ENCODE results near the gene NFIX.

The NFIX gene

DNA sequence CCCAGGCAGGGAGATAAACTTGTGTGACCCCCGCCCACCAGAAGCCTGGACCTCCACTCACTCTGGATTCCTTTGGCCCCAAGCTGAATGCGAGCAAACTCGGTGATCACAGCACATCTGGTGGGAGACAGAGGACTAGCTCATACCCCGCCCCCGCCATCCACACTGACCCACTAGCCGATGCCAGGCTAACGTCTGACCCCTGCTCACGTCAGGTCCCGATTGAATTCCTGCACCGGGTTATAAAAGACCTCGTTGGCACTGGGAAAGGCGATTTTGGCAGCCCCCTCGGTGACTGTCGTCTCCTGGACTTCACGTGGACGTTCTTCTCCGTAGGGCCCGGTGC is 120.6 kb downstream of the NFIX start:
- DNase-seq = no peak

DNA sequence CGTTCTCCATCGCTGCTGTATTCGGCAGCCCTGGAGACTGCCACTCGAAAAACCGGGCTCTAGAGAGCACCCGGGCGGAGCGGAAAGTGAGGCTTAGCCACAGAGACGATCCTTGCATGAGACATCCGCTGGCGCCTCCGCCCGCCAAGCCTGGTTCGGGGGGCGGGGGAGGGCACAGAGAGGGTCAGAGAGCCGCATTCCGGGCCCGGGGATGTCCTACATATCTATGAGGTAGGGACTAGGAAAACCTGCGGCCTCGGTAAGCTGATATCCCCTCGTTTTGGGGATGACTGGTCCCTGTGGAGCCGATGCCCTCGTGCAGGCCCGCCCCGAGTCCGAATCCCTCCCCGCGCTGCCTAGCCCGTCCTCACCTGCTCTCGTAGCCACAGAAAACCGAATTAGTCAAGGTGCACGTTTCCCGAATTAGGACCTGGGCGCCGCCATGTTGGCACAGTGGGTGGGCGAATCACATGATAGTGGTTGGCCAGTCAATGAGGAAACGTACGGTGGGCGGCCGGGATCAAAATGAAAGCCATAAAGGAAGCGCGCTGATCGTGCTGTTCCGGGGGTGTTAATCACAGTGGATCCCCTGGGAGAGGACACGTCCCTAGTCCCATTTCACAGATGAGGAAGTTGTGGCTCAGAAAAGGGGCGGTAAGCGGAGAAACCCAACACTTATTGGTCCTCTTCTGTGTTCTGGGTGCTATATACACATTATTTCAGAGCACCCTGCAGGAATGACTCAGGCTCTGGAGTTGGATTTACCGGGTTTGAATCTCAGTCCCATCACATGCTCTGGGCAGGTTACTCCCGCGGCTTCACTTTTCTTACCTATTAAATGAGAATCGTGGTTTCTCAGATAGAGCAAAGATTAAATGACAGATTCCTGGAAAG is 121.3 kb downstream of the NFIX start, which contains the start of gene TRMT1:
TRMT1 (minus strand) TSS at position 459 of the 894 bp plus-strand sequence; CDS start at position 118, 341 bp downstream.
- DNase-seq = peak; percentile 95

DNA sequence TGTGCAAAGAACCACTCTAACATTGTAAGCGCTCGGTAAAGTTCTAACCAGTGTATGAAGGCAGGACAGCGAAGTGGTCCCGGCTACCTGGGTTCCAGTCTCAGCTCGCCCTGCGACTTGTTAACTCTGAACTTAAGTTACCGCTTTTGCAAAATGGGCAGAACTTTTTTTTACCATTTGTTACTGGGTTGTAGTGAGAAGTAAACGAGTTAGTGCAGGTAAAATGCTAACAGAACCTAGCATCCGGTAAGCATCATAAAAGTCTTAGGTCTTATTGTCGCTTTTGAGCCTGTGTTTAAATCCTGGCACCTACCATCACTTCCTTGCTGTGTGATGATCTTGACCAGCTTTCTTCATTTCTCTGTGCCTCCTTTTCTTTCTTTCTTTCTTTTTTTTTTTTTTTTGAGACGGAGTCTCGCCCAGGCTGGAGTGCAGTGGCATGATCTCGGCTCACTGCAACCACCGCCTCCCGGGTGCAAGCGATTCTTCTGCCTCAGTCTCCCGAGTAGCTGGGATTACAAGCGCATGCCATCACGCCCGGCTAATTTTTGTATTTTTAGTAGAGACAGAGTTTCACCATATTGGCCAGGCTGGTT is 122.0 kb downstream of the NFIX start:
- DNase-seq = no peak

DNA sequence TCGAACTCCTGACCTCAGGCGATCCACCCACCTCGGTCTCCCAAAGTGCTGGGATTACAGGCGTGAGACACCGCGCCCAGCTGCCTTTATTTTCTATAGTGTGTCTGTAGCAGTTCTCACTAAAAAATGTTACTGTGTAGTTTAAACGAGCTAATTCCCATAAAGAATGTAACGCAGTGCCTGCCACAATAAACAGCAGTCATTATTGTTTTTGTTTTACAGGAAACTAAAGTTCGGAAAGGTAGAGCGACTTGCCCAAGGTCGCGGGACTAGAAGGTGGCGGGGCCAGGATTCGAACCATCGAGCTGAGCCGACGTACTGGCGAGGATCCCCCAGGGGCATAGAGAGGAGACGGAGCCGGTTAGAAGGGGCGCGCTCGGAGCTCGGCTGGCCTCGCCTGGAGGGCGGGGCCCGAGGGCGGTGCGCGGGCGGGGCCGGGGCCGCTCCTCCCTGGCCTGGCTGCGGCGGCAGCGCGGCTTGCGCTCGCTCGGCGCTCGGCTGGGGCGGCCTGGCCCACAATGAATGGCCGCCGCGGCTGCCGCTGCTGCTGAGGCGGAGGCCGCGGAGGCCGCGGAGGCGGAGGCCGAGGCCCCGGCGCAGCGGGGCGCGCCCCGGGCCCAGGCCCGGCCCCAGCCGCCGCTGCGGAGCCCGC is 122.6 kb downstream of the NFIX start, which contains the start of gene NACC1:
NACC1 (plus strand) TSS at position 493 of the 652 bp plus-strand sequence. CDS start 16,944 bp downstream, outside the sequence.
- DNase-seq = peak; percentile 91

DNA sequence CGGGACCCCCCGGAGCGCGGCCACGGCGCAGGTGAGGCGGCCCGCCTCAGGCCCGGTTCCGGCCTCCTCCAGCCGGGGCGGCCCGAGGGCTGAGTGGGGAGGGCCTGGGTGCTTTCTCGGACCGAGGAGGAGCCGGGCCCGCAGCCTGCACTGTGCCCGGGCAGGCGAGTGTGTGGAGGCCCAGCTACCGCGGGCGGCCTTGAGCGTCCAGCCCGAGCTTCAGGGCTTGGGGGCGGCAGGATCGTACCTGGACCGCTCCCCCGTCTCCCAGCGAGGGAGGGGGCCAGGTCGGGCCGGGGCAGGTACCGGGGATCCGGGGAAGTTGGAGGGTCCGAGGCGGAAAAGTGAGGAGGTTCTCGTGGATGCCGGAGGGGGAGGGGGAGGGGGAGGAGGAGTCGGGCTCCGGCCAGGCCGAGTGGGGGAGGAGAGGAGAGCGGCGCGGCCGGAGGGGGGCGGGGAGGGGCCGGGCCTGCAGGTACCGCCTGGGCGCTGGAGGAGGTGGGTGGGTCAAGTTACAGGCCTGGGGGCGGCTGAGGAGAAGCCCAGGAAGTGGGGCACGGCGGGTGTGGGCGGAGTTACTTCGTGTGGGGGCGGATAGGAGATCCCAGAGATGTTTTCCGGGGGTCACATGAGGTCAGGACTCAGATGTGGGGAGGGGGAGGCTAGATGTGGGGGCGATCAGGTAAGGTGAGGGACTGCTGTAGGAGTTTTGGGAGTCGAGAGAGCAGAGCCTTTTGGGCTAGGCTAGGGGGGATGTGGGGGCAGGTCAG is 123.3 kb downstream of the NFIX start:
- DNase-seq = peak; percentile 57

DNA sequence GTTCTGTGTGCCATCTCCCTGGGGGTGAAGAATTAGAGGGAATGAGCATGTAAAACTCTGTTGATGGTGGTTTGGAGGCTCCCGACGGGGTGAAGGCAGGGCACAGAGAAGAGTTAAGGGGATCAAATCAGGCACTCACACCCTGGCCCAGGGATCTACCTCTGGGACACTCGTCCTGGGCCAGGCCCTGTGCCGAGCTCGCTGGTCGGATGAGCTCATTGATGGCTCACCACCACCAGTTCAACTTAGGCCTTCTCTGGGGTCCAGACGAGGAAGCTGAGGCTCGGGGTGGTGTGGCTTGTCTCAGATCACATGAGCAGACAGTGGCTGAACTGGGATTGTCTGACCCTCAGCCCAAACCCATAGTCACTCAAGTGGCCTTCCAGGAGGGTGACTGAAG is 124.4 kb downstream of the NFIX start:
- DNase-seq = no peak

DNA sequence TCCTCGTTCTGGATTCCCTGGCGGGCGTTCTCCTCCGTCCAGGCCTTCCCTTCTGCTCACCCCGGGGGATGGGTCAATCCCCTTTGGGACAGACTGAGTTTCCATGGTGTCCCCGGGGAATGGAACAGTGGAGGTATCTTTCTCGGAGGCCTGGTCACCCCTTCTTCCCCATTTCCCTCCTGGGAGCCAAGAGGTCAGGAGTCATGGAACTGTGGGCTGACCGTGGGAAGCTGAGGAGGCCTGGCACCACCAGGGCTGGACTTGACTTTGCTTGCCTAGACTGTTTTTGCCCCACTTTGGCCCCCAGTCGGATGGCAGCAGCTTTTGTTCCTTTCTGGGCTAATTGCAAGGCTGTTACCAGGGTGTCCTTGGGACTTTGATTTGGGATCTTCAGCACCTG is 124.8 kb downstream of the NFIX start:
- DNase-seq = no peak

DNA sequence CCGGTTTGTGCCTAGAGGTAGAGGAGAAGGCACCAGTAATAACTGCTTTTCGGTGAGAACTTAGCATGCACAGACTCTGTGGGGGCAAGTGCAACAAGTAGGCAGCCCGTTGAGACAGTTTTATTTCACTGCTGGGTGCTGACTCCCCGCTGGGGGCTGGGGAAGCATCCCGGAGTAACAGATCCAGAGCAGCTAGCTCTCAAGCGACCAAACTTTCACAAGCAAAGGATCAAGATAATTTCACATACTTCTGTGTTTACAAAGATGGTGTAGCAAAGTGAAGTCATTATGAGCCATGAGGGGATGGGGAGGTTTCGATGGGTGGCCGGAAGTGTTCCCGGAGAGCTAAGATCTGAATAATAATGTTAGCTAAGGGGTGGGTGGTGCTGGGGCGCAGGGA is 125.5 kb downstream of the NFIX start:
- DNase-seq = peak; percentile 45

DNA sequence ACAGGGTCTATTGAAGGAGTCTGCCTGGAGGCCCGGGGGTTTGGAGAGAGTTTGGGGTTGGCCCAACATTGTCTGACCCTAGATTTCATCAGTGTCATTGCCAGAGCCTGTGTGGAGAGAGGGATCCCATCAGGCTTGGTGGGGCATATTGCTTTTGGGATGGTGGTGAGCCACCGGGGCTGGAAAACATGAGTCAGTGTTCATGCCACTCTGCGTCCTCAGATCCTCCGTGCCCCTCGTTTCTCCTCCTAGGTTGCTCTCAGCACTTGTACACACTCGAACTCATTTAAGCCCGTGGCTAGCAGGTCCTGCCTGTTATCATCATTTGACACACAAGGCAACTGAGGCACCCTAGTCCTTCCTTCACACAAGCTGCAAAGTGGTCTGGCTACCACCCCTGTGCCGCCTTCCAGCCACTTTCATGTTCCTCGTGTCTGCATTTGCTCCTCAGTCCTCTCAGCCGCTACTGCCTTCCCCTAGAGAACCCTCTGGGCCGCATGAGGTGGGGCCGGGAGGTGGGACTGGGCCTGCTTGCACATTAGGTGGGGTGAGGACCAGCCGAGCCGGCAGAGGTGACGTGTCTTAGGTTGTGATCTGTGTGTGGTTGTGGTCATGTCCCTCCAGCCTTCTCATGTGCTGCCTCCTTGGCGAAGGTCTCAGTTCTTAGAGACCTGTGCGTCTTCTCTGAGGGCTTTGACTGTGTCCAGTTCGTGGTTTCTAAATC is 126.4 kb downstream of the NFIX start:
- no peak for DNase-seq

DNA sequence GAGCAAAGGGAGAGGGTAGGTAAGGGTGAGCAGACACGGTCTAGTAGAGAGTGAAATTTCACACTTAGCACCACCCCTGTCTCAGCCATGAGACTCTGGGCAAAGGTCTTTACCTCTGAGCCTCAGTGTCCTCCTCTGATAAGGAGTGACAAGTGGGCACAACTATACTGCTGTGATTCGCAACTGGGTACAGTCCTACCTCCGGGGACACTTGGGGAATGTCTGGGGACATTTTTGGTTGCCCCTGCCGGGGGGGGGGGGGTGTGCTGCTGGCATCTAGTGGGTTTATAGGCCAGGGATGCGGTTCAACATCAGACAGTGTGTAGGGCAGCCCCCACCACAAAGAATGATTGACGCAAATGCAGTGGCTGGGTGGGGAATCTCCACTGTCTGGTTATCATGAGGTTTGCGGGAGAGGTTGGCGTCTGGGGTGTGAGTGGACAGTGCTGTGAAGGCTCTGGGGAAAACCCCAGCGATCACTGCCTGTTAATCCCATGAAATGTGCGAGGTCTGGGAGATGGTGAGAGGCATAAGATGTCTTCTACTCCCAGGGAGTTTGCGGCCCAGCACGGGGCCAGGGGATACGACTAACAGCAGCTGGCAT is 127.1 kb downstream of the NFIX start:
- no peak for DNase-seq

DNA sequence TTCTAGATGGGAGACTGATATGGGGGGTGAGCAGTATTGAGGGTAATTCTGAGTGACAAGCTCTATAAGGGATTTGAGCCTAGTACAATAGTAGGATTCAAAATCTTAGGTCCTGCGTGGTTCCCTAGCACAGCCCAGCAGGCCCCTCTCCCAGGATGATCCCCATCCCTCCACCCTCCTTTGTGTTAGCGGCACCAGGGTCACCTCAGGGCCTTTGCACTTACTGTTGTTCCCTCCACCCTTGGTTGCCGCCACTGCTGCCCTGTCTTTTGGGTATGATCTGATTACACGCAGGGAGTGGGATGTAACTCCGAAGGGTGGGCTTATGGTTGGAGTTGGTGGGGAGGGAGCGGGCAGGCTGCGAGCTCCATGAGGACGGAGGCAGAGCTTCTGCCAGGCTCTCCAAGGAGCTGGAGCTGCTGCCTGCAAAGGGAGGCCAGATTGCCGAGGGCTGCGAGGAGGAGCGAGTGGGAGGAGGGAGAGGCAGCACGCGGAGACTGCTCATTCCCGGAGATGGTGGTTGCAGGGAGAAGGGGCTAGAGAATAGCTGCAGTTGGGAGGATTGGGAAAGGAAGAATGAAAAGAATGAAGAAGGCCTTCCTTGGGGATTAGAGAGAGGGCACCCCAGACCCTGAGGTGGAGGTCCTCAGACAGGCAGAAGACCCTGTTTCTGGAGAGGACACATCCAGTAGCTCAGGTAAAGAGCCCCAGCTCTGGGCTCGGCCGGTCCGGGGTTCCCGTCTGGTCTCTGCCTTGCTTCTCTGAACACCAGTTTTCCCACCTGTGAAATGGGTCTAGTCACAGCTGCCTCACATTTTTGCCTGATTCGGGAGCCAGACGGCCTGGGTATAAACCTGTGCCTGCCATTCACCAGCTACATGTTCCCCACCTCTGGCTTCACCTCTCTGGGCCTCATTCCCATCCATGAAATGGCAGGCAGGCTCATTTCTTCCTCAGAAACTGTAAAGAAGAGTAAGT is 128.0 kb downstream of the NFIX start:
- no peak for DNase-seq

DNA sequence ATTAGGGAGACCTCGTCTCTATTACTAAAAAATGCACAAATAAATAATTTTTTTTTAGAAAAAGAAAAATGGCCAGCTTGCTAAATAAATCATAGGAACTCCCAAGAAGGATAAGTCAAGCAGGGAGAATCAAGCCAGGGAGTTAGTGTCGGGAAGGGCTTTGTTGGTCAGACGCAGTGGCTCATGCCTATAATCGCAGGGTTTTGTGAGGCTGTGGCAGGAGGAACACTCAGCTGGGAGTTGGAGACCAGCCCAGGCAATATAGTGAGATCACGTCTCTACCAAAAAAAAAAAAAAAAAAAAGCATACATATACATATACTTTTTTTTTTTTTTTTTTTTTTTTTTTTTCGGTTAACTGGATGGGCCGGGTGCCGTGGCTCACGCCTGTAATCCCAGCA is 131.8 kb downstream of the NFIX start:
- DNase-seq = peak; percentile 38

DNA sequence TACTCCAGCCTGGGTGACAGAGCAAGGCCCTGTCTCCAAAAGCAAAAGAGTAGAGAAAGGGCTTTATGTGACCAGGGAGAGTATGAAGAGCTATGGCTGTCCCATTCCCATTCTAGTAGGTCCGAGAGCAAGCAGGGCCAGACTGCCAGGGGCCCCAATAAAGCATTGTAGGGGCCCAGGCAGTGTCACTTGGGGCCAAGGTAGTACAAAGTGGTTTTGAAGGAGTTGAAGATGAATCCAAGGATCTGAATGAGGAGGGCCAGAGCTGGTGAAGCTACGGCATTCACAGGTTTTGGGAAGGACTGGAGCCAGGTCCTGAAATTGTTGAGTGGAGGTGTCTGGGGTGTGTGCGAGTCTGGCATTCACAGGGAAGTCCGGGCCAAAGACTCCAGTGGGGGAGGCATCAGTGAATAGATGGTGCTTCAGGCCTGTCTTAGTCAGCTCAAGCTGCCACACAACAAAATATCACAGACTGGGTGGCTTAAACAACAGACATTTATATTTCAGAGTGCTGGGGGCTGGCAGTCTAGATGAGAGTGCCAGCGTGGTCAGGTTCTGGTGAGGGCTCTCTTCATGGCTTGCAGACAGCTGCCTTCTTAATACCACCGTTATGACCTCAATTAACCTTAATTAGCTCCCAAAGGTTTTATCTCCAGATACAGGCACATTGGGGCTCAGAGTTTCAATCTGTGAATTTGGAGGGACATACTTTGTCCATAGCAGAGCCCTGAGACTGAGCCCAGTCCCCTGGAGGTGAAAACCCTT is 132.7 kb downstream of the NFIX start:
- DNase-seq = no peak

DNA sequence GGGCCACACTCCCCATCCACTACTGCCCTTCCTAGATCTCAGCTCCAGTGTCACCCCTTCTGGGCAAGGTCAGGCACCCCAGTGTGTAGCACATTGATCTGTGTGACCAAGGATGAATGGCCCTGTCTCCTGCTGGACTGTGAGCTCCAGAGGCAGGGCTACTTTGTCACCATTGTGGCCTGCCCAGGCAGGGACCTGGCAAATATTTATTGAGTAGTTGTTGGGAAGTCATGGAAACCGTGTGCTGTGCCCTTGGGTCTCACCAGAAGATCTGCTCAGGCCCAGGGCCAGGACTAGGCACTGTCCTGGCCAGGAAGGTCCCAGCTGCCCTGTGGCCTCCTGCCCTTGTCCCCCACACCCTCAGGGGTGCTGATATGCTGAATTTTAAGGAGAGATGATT is 133.3 kb downstream of the NFIX start:
- DNase-seq = no peak

DNA sequence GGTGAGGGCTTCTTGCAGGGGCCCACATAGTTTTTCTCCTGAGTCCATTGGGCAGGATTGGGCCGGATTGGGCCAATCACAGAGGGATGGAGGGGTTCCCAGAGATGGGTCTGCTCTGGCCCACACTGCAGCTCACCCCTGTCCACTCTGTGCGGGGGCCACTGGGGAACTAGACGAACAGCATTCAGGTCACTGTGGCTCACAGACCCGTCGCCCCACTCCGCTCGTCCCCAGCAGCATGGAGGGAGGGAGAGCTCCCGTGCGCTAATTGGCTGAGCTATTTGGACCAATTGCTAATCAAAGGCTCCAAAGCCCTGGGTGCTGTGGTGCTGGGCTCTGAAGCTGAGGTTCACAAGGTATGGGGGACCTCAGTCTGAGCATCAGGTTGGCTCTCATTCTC is 134.1 kb downstream of the NFIX start:
- DNase-seq = no peak

DNA sequence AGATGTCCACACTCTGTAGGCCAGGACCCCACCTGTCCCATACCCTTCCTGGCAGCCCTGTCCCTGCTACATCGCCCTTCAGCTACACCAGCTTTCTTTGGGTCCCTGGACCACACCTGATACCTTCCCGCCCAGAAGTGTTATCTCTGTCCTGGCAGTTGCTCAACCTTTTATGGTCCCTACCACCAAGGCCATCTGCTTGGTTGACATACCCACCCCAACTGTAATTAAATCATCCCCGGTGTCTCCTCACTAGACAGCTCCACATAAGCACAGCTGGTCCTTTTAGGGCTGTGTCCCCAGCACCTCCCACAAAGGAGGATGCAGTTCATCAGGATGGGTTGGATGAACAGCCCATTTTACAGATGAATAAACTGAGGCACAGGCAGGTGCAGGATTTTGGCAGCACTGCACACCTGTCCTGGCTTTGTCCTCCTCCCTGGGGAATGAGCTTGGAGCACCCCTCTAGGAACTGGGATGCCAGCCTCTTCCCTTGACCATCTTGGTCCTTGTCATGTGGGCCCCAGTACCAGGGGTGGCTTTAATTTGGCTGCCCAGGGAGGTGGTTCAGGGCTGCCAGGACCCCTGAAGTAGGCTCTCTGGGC is 135.7 kb downstream of the NFIX start:
- DNase-seq = no peak

DNA sequence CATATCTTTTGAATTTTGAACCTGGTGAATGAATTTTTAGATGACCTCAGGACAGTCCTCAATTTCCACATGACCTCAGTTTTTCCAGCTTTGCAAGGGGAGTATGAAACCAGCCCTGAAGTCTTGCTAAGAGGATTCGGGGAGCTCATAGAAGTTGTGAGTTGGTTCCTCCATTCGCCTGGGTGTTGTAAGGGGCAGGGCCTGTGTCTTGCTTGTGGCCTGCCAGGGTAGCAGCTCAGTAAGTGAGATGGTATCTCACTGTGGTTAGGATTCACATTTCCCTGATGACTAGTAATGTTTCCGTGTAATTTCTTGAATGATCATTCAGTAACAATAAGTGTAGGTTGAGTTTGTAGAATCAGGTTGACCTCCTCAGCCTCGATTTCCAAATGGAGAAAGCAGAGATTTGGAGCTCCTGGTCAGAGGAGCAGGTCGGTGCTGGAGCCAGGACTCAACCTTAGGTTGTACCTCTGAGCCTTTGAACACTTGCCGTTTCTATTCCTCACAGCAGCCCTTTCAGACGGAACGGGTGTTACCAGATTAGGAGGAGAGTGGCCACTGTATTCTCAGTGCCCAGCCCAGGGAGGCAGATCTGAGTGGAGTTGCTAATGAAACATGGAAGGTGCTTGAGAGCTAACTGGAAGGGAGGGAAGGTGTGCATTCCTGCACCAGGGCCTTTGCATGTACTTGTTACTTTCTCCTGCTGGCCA is 137.4 kb downstream of the NFIX start:
- DNase-seq = peak; percentile 71

DNA sequence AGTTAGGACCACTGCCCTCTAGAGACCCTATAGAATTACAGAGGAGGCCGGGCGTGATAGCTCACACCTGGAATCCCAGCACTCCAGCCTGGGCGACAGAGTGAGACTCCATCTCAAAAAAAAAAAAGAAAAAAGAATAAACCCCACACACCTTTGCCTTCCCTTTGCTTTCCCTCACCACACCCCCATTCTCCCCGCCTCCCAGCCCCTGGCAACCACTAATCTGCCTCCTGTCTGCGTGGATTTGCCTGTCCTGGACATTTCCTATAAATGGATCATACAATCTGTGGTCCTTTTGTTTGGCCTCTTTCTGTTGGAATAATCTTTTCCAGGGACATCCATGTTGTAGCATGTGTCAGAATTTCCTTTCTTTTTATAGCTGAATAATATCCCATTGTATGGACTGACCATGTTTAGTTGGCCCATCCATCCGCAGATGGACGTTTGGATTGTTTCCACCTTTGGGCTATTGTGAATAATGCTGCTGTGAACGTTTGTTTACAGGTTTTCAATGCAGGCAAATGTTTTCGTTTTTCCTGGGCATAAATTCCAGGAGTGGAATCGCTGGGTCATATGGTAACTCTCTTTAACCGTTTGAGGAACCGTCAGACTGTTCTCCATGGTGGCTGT is 138.1 kb downstream of the NFIX start:
- DNase-seq = no peak

All from fibroblast of skin of right biceps (primary cell).